D721Med (cell line): ENCODE results near the gene SV2A.
A peak's percentile ranks its signal among the peaks of the same experiment; 100 is the strongest.

Experiments
- DNase-seq: peaks from one replicate; pipeline ENCODE4 v3.0.0; 2011; ENCODE audit warnings: low spot score; ENCODE audit not compliant: insufficient read length
- FAIRE-seq: peaks from 2 replicates; lab custom pipeline; 2011; peaks lifted over from hg19 to GRCh38; lab: Jason Lieb, UNC
- CTCF ChIP-seq: IDR thresholded peaks from 2 replicates; pipeline ENCODE4 v1.5.1; 2012; ENCODE audit warnings: mild to moderate bottlenecking, control low read depth; ENCODE audit not compliant: insufficient read depth; ENCODE audit errors: missing control alignments

SV2A gene

GRCh38 chr1:149925345-149925744 is 7.7 kb upstream of the SV2A start:
- FAIRE-seq (no peak), DNase-seq (no peak)
- no peak for TF ChIP-seq CTCF

- FAIRE-seq, result no peak
- DNase-seq, result no peak
- TF ChIP-seq CTCF, result no peak
Measured at GRCh38 chr1:149923626-149924025, 6.0 kb upstream of the SV2A start.

- TF ChIP-seq CTCF, result no peak
- FAIRE-seq (no peak), DNase-seq (no peak)
Measured at GRCh38 chr1:149916898-149917252, 769 bp downstream of the SV2A start.

GRCh38 chr1:149916193-149916897 is 1.3 kb downstream of the SV2A start:
- TF ChIP-seq CTCF, result no peak
- FAIRE-seq, result no peak
- DNase-seq, result no peak

GRCh38 chr1:149915429-149916192 is 2.0 kb downstream of the SV2A start:
- DNase-seq (peak; percentile 65), FAIRE-seq (peak; percentile 75)
- no peak for TF ChIP-seq CTCF

GRCh38 chr1:149914545-149914944 is 3.1 kb downstream of the SV2A start:
- no peak for DNase-seq
- TF ChIP-seq CTCF, result no peak
- no peak for FAIRE-seq

GRCh38 chr1:149906570-149907075 is 11.0 kb downstream of the SV2A start:
- DNase-seq (no peak), FAIRE-seq (no peak)
- TF ChIP-seq CTCF, result no peak
